ENCODE data around the gene GLO1. TPM values are rescaled to one million over a fixed set of nuclear protein-coding genes. Genes with fewer than 3 reads are reported as not detected.
A peak's percentile ranks its signal among the peaks of the same experiment; 100 is the strongest.

GLO1 gene
- total and polyA plus RNA-seq, 9 of the 15 experiments (the other 6 are each of a cell fraction or from before 2014, with no cell fraction given), result 155 to 331 (median 203) TPM

- WGBS (ENCODE audit: insufficient coverage, low coverage, missing lambda C conversion rate), result 58% methylated on average over 27 of the region's 44 CpGs
- TF ChIP-seq, protein P1, sequence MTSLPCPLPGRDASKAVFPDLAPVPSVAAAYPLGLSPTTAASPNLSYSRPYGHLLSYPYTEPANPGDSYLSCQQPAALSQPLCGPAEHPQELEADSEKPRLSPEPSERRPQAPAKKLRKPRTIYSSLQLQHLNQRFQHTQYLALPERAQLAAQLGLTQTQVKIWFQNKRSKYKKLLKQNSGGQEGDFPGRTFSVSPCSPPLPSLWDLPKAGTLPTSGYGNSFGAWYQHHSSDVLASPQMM (CRISPR knock-in tag; IDR thresholded peaks at IDR 0.05), result no peak
- TF ChIP-seq MEIS2 (IDR thresholded peaks at IDR 0.05; ENCODE audit: partially characterized antibody) (no peak), MBD2 (IDR thresholded peaks at IDR 0.05; ENCODE audit: borderline replicate concordance, low read depth) (no peak), HDGF (IDR thresholded peaks at IDR 0.05) (no peak), ZFP91 (CRISPR knock-in tag; IDR thresholded peaks at IDR 0.05) (no peak), ZNF224 (CRISPR knock-in tag; IDR thresholded peaks at IDR 0.05) (no peak), DPF2 (IDR thresholded peaks at IDR 0.05) (no peak), FOXK2 (conservative IDR thresholded peaks at IDR 0.05 in 1 of 2, IDR thresholded peaks at IDR 0.05 in 1 of 2; ENCODE audit: low read depth in 2 of 2) (no peak), JUND (IDR thresholded peaks at IDR 0.05; ENCODE audit: borderline replicate concordance, low read depth, low read length) (no peak), JUND (tag; IDR thresholded peaks at IDR 0.05; ENCODE audit: borderline replicate concordance, low read depth, low read length) (no peak), ZNF23 (CRISPR knock-in tag; IDR thresholded peaks at IDR 0.05) (no peak), NR3C1 (CRISPR knock-in tag; IDR thresholded peaks at IDR 0.05) (no peak), SRSF1 (IDR thresholded peaks at IDR 0.05; ENCODE audit: low read depth, low read length) (no peak), SMARCC2 (IDR thresholded peaks at IDR 0.05; ENCODE audit: low read depth) (no peak)
- peaks cover 3 to 5% of the 10 kb centered on the region in 2 experiments; a peak in 3 of 5 replicates for H3K4me1 ChIP-seq (replicated peaks in 1 of 2; ENCODE audit: control insufficient read depth in 2 of 2, insufficient read depth in 2 of 2, low read length in 2 of 2)
- FAIRE-seq (no peak), ATAC-seq (no peak), DNase-seq (ENCODE audit: extremely low read depth in 1 of 4, low spot score in 3 of 4) (no peak)
- H3K36me3 ChIP-seq (ENCODE audit: control insufficient read depth, insufficient read depth, low read length), result no peaks in the 10 kb centered on the region
- no peaks in the 10 kb centered on the region for H3K79me2 ChIP-seq (ENCODE audit: control insufficient read depth, insufficient read depth, low read length)
- no peak within 1 kb of the TSS for H3K4me3 ChIP-seq
- intact Hi-C loops (cut with micrococcal nuclease), result no loop called here
- H3K4me2 ChIP-seq (ENCODE audit: insufficient read depth, low read length), result no peak within 1 kb of the TSS
- ChIA-PET CTCF (ENCODE audit: low intra/inter-chr PET ratio) (no interaction called here), POLR2A (interaction anchor here (2.5 to 2.8 kb wide), 2 partner anchors 9 to 11 kb away, joined by 12 to 24 read pairs; partner anchors contain the start of gene GLO1)
- no TSS peak for BruUV-seq (replicated peaks)
- H3K27ac ChIP-seq (ENCODE audit: extremely low read depth, low read depth, low read length), result no peak within 1 kb of the TSS
- in situ Hi-C loops (cut with MboI), result no loop called here
- peaks cover 4% of the 10 kb centered on the region; the same call in 1 of the 2 replicates for H3K9me3 ChIP-seq (replicated peaks; ENCODE audit: control insufficient read depth, insufficient read depth, low read depth, low read length)
- H2AFZ ChIP-seq (ENCODE audit: low read depth, low read length), result peak within 1 kb of the TSS; percentile 1; the same call in 1 of the 2 replicates
- no peak within 1 kb of the TSS for H3K9ac ChIP-seq (ENCODE audit: insufficient read depth in 1 of 2, low read depth in 2 of 2, low read length in 2 of 2)
- H3K27me3 ChIP-seq (ENCODE audit: control insufficient read depth in 2 of 2, insufficient read depth in 2 of 2, low read length in 2 of 2), result peaks cover 2 to 14% of the 10 kb centered on the region in 2 experiments; a peak in 4 of 5 replicates
- H4K20me1 ChIP-seq (replicated peaks; ENCODE audit: control insufficient read depth, insufficient read depth, low read length), result no peaks in the 10 kb centered on the region
- no peaks in the 10 kb centered on the region for H3K9me1 ChIP-seq (ENCODE audit: control insufficient read depth, insufficient read depth, low read length)
These were observed 12.2 kb upstream of the GLO1 start, which contains the start of gene DNAH8 for GRCh38 chr6:38715016-38715689. Gene DNAH8, plus strand, starts transcription at chr6:38715311. Its CDS starts 7,499 bp downstream, at chr6:38722810.
